ENCODE measurements around the gene RPP40.
"Not testable (repeated sequence)": the region's sequence is repeated elsewhere in the genome, so short reads cannot be mapped to it uniquely, and the experiment has no call there.

Gene RPP40

DNA sequence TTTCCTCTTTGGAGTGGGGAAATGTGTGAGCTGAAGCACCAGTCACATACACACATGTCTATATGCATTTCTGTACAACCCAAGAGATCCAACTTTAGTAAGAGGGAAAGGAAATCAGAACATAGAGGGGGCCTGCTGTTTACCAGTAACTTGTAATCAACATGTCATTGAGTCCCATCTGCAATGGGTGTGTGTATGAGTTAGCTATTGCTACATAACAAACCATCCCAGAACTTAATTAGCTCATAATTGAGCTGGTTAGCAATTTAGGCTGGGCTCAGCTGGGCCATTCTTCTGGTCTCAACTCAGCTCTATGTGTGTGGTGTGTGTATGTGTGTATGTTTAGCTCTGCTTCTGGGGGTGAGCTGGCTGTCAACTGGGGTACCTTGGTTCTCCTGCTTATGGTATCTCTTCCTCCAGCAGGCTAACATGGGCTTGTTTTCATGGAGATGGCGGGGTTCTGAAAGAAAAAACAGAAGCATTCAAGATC lies 10.3 kb upstream of the RPP40 start:
- no peak for DNase-seq (ENCODE audit: low spot score)

- no peak for DNase-seq (ENCODE audit: low spot score)
These were observed 8.7 kb upstream of the RPP40 start for GRCh38 chr6:5012519-5012918.

DNA sequence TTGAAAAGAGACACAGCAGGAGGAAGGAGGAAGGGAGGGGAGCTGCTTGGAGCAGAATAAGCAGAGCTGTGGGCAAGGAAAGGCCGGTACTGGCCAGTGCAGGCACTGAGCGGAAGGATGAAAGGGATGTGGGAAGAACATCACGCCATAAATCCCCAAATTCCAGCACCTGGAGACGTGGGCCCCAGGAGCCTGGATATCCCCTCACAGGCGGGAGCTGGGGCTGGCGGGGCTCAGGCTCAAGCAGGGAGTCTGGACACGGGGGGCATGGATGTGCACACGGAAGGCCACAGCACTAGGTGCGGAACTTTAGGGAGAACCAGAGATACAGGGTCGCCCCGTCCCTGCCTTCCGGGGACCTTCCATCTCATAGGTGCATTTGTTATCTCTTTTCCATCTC lies 7.5 kb upstream of the RPP40 start:
- no peak for DNase-seq (ENCODE audit: low spot score)

DNA sequence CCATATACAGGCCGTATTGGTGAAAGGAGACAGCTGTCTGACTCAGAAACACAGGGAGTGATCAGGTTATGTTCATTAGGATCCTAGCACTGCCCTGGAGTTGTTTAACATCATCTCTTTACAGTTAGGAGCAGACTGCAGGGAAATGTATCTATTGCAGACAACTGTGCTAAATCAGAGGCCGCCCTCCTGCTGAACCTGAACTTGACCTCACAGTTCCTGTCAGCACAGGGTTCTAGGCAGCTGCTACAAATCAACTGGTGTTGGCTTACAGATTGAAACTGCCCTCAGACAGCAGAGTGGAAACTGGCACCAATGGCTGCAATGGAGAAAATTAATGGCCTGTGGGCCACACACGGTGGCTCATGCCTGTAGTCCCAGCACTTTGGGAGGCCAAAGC lies 3.7 kb upstream of the RPP40 start:
- no peak for DNase-seq (ENCODE audit: low spot score)

DNA sequence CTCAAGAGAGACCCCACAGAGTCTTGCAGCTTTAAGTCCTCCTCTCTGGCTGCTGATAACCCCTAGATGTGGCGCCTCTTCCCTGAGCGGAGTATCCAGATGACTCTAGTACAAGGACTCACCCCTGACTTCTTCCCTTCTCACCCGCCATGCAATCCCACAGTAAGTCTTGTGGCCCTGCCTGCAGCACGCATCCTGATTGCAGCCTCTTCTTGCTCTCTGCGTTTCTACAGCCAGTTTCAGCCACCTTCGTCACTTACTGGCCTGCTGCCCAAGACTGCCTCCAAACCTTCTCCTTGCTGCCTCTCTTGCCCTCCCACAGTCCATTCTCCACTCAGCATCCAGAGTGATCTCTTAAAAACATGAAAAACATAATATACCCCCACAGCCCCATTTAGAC lies 2.4 kb upstream of the RPP40 start:
- no peak for DNase-seq (ENCODE audit: low spot score)

DNA sequence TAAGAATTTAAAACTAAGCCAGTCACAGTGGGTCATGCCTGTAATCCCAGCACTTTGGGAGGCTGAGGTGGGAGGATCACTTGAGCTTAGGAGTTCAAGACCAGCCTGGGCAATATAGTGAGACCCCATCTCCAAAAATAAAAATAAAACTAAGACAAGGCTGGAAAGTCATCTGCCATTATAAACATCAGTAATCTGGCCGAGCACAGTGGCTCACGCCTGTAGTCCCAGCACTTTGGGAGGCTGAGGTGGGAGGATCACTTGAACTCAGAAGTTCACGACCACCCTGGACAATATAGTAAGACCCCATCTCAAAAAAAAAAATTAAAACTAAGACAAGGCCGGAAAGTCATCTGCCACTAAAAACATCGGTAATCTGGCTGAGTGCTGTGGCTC lies 1.2 kb upstream of the RPP40 start:
- not testable (repeated sequence) for DNase-seq (ENCODE audit: low spot score)

DNA sequence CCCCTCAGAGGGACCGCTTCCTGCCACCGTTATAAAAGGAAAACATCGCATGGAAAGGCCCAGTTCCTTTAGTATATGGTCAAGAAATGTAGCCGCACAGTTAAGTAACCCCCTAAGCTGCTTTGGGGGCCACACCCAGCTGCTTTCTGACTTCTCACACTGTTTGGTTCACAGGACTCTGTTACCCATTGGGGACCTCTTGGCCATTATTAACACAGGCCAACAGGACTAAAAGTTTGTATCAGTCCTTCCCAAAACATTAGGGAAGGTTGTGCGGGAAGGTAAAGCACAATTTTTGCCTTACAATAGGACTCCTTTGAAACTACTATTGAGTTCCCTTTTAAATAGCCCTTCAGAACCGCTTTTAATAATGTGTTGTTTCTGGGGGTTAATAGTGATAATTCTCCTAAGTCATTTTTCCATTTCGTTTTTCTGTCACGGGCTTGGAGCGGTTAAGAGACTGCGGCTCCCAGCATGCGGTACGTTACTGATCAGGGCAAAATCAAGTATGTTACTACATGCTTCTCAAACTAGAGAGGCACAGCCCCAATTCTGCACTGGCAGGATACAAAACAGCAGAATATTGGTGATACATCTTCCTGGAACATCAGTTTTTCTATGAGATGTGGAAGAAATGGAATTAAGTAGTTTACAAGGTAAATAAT lies 668 bp upstream of the RPP40 start:
- DNase-seq (ENCODE audit: low spot score): no peak

DNA sequence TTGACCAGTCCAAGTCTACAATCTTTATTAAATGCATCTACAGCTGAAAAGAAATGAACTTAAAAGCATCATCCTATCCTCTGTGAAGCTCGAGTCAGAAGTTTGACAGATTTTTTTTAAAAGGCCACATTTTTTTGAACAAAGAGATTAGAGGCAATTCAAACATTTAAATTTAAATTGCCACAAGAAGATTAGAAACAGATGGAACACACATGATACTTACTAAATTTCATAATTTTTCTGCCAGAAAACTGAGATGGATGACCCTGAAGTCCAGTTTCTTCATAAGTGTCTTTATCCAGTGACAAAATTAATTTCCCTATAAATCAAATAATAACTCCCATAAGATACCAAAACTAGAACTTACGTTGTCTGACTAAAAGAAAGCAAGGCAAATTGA lies 4.3 kb downstream of the RPP40 start:
- DNase-seq (ENCODE audit: low spot score): no peak

GRCh38 chr6:4997862-4998261 lies 6.0 kb downstream of the RPP40 start:
- no peak for DNase-seq (ENCODE audit: low spot score)

- DNase-seq (ENCODE audit: low spot score): no peak
These were observed 9.1 kb downstream of the RPP40 start for GRCh38 chr6:4994741-4995140.

DNA sequence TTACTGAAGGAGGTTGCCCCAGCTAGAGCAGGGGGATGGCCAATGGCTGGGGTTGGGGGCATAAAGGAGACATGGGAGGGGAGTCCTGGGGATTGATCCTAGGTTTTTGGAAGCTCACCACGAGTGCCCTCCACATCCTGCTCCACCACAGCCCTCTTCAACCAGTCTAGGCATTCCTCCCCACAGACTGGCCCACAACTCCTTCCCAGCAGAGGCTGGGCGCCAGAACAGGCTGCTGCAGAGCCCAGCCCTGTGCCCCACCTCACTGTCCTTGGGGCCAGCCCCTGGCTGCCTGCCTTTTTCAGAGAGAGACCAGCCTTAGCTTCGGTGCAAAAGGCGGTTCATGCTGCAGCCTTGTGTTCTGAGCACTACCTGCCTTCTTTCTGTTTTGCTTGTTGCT lies 16.4 kb downstream of the RPP40 start:
- no peak for DNase-seq (ENCODE audit: low spot score)

- no peak for DNase-seq (ENCODE audit: low spot score)
These were observed 16.8 kb downstream of the RPP40 start for GRCh38 chr6:4986999-4987398.

DNA sequence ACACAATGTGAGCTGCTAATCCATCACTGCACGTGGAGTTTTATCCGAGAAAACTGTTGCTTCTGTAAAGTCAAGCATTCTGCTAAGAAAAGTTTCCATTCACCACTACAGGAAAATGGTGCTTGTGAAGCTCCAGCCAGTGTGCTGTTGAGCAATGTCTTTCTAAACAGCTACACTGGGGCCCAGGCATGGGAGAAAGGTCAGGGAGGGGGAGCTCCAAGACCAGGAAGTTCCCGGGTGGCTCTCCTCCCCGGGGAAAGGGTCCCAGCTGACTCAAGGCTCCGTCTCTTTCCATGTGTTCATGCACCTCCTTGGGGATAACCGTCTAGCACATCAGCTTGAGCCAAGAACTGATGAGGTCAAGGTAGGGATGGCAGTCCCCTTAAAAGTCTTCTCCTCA lies 20.5 kb downstream of the RPP40 start:
- DNase-seq (ENCODE audit: low spot score): no peak

- DNase-seq (ENCODE audit: low spot score): no peak
These were observed 22.1 kb downstream of the RPP40 start for GRCh38 chr6:4981761-4982160.

- no peak for DNase-seq (ENCODE audit: low spot score)
These were observed 24.4 kb downstream of the RPP40 start for GRCh38 chr6:4979426-4979825.

GRCh38 chr6:4977468-4977867 lies 26.4 kb downstream of the RPP40 start:
- DNase-seq (ENCODE audit: low spot score): no peak

GRCh38 chr6:4975506-4975905 lies 28.3 kb downstream of the RPP40 start:
- DNase-seq (ENCODE audit: low spot score): no peak

- DNase-seq (ENCODE audit: low spot score): no peak
These were observed 28.9 kb downstream of the RPP40 start for GRCh38 chr6:4974962-4975361.

- DNase-seq (ENCODE audit: low spot score): no peak
These were observed 29.7 kb downstream of the RPP40 start for GRCh38 chr6:4973982-4974745.

DNA sequence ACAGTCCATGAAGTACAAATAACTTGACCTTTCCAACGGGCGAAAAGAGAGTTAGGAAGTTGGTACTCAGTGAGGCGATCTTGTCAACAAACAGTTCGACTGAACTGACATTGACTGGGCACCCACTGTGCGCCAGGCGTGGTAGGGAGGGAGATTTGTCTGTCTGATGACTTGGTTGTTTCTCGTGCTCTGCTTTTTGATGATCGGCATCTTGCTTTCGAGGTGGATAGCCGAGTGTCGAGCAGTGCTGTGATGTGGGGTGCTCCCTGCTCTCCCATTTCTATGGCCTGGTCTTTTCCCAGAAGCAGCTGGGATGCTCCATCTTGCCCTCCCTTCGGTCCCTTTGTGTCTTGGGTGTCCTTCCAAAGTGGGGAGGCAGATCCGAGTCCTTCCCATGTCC lies 30.4 kb downstream of the RPP40 start:
- DNase-seq (ENCODE audit: low spot score): no peak

GRCh38 chr6:4972438-4972837 lies 31.4 kb downstream of the RPP40 start:
- DNase-seq (ENCODE audit: low spot score): no peak

DNA sequence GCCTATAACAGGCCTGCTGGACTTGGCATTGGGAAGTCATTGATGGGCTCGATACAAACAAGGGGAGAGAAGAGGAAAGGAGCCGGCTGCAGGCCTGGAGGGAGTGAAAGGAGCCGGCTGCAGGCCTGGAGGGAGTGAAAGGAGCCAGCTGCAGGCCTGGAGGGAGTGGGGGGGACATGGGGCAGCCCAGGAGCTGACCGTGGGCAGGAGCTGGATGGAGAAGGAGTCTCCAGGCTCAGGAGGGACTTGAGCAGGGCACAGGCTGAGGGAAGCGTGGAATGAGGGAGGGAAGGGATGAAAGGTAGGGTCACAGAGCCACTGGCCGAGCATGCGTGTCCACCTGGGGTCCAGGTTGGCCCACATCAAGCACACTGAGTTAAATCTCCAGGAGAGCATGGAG lies 32.0 kb downstream of the RPP40 start:
- DNase-seq (ENCODE audit: low spot score): no peak

DNA sequence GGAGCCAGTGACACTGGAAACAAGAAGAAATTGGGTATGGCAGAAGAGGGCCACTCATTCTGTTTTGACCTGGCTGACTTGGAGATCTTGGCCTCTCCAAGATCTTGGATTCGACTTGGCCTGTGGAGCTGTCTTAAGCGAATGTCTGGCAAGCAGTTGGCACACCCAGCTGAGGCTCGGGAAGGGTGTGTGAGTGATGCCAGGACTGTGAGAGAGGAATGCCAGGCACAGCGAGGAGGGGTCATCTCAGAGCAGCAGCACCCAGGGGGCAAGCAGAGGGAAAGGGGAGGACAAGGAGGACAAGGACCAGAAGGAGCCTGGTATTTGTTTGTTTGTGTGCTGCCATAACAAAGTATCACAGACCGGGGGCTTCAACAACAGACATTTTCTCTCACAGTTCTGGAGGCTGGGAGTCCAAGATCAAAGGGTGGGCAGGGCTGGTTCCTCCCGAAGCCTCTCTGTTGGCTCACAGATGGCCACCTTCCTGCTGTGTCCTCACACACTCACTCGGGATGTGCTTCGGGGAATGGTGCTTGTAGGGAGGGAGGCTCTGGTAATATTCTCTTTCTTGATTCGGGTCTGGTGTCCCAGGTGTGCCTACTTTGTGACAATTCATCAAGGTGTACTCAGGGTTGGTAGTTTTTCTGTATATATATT lies 33.0 kb downstream of the RPP40 start:
- DNase-seq (ENCODE audit: low spot score): no peak
